AG04450 (cell line): ENCODE results near the gene DGCR2. TPM values are rescaled to one million over a fixed set of nuclear protein-coding genes. Genes with fewer than 3 reads are reported as not detected.

ENCODE experiments used
- CTCF ChIA-PET: fragments of 300-600, 350-600 bp; formaldehyde crosslinking; extraction: SDS; loops from one replicate; lab custom pipeline; 2022; ENCODE audit warnings: antibody characterized with exemption, inconsistent platforms; lab: Charles Lee
- POLR2A ChIA-PET: fragments of 350-600 bp; formaldehyde crosslinking; extraction: SDS; loops from one replicate; lab custom pipeline; 2021; ENCODE audit warnings: antibody characterized with exemption, inconsistent platforms; lab: Yijun Ruan, JAX
- DNase-seq: peaks from one replicate; pipeline ENCODE4 v3.0.0-alpha.2; 2011; ENCODE audit warnings: low read depth, low spot score
- H3K27ac ChIP-seq: one replicate; pipeline ENCODE4 v1.5.1; 2012; ENCODE audit warnings: low read depth, low read length, control low read depth
- H3K27me3 ChIP-seq: one replicate; pipeline ENCODE4 v1.6.0; 2012; ENCODE audit warnings: low read length; ENCODE audit not compliant: control insufficient read depth, insufficient read depth
- H3K4me3 ChIP-seq: 2 replicates; pipeline ENCODE4 v1.5.1; 2011; ENCODE audit warnings: mild to moderate bottlenecking, low read depth, low read length, control low read depth
- H3K9me3 ChIP-seq: 2 replicates; pipeline ENCODE4 v1.5.1; 2012; ENCODE audit warnings: low read length; ENCODE audit not compliant: control insufficient read depth, insufficient read depth
- polyA plus RNA-seq: library from polyadenylated mRNA; depleted of rRNA; stranded (reverse); fragments of >200 nt; gene quantifications from 2 replicates; pipeline ENCODE4 v1.2.3, GENCODE V29; 2011
- TF ChIP-seq, protein P1 (sequence below): IDR thresholded peaks from 2 replicates; pipeline ENCODE4 v1.5.1; 2011; ENCODE audit warnings: low read depth, low read length, control low read depth, inconsistent platforms

The DGCR2 gene
- polyA plus RNA-seq, 1 experiment, result 23.0 TPM

DNA sequence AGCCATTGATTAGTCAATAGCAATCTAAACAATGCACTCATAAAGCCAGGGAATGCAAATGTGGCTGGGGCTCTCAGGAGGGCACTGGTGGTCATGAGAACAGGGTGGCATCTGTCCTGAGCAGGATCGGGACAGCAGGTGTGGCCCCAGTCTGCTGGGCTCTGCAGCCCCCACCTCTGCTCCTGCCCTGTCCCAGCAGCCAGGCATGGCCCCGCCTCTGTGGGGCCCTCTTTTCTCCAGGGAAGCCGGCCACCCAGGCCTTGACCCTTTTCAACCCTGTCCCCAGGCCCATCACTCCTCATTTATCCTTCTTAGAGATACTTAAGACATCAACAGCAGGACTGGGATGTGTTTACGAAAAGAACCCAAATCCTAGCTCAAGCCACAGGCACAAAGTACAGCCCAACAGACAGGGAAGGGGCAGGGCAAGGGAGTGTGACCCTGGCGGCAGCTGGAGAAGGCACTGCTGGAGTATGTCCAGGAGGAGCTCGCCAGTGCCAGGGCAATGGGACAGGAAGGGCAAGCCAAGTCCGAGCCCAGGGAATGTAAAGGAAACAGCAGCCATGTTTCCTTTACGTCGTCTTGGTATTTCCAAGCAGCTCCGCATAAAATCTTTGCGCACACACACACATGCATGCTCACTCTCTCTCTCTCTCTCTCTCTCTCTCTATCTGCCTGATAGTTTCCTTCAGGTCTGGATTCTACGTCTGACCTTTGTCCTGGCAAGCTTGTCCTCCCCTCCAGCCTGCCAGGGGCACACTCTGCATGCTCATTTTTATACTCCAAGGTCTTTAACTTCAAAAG, 59.9 kb downstream of the DGCR2 start:
- TF ChIP-seq, protein P1, sequence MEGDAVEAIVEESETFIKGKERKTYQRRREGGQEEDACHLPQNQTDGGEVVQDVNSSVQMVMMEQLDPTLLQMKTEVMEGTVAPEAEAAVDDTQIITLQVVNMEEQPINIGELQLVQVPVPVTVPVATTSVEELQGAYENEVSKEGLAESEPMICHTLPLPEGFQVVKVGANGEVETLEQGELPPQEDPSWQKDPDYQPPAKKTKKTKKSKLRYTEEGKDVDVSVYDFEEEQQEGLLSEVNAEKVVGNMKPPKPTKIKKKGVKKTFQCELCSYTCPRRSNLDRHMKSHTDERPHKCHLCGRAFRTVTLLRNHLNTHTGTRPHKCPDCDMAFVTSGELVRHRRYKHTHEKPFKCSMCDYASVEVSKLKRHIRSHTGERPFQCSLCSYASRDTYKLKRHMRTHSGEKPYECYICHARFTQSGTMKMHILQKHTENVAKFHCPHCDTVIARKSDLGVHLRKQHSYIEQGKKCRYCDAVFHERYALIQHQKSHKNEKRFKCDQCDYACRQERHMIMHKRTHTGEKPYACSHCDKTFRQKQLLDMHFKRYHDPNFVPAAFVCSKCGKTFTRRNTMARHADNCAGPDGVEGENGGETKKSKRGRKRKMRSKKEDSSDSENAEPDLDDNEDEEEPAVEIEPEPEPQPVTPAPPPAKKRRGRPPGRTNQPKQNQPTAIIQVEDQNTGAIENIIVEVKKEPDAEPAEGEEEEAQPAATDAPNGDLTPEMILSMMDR, result no peak
- ChIA-PET POLR2A (no interaction called here), CTCF (no interaction called here)
- no peak overlapping the region for H3K4me3 ChIP-seq
- H3K9me3 ChIP-seq, result no peaks in the 10 kb centered on the region; the same call in 1 of the 2 replicates
- no peaks in the 10 kb centered on the region for H3K27me3 ChIP-seq
- DNase-seq, result no peak
- H3K27ac ChIP-seq, result no peak overlapping the region

DNA sequence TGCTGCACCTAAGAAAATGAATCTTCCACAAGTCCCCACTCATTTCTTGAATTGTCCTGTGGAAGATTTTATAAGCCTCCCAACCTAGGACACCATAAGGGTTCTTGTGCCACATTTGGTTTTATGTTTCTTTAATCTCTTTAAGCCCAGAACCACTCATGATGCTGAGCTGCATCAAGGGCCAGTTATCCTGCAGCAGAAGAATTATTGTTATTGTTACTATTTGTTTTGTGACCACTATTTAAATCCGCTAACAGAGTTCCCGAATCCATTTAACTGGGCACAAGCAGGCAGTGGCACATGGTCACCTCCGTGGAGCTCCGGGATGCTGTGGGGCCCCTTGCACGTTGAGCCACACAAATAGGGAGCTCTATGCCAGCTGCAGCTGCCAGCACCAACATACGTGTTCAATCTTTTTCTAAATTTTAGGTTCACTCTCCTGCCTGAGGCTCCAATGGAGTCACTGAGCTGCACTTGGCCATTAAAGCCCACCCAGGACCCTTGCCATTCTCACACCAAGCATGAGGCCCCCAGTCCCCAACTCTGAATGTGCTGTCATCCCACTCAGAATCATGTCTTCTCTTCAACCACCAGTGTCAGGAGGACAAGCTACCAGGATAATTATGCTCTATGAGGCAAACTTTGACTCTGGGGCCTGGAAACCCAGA, 60.6 kb downstream of the DGCR2 start:
- no peaks in the 10 kb centered on the region; the same call in 1 of the 2 replicates for H3K9me3 ChIP-seq
- H3K27me3 ChIP-seq, result no peaks in the 10 kb centered on the region
- DNase-seq, result no peak
- H3K4me3 ChIP-seq, result no peak overlapping the region
- H3K27ac ChIP-seq, result no peak overlapping the region
- TF ChIP-seq, protein P1, result no peak
- ChIA-PET POLR2A (no interaction called here), CTCF (no interaction called here)

DNA sequence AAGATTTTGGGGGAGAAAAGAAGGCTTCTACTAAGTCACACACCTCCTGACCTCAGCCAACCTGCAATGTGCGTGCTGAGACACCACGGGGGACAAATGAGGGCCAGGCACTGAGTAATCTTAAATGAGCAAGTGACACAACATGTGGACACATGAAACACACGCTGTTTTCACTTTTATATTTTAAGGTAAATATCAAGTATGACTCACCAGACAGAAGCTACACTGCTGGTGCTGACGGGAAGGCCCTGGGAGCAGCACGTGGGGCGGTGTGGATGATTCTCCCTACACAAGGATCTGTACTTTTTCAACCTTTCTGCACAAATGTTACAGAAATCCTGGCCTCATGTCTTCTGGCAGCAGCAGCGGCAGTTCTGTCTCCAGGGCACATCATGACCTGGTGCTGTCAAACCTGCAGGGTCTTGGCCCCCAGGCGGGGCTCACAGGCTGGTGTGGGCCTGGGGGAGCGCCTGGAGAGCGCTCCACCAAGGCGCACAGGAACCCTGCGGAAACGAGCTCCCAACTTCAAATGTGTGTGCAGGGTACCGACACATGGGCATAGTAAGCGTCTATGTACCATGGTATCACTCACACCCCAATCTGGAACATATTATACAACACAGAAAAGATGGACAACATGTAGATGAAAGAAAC, 61.7 kb downstream of the DGCR2 start:
- no peaks in the 10 kb centered on the region for H3K27me3 ChIP-seq
- peak; percentile 20 for DNase-seq
- peak overlapping the region; percentile 47 for H3K27ac ChIP-seq
- CTCF ChIA-PET, result no interaction called here
- POLR2A ChIA-PET, result no interaction called here
- no peaks in the 10 kb centered on the region; the same call in 1 of the 2 replicates for H3K9me3 ChIP-seq
- TF ChIP-seq, protein P1, result no peak
- no peak overlapping the region for H3K4me3 ChIP-seq

DNA sequence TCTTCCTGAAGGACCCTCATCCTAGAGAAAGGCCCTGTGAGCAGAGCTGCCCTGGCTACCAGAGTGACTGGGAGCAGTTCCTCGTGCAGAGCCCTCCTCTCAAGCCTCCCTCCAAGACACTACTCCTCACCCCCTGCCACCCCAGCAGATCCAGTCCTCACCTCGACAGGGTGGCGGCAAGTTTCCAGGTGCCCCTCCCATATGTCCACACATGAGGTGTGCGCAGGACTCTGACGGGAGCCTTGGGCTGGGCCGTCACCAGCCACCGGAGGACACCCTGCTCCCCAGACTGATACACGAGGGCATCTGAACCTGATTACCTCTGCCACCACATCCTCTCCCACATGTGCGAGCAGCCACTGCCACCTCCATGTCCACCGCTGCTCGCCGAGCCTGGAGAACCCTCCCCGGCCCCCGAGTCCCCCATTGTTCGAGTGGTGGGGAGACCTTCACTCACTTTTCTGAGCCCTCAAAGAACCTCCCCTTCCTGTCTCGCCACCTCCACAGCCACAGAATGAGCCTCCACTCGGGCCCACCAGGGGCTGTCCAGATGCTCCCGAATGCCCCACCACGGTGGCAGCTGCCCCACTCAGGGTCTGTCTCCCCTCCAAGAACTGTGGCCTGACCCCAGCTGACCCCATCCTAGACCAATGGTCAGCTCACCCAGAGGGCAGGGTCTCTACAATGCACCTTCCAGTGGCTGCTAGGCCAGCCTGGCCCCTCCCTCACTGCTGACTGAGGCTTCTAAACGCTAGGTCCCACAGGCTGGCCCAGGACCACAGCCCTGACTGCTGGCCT, 62.5 kb downstream of the DGCR2 start:
- no peaks in the 10 kb centered on the region for H3K27me3 ChIP-seq
- H3K4me3 ChIP-seq, result no peak overlapping the region
- no peak for DNase-seq
- H3K27ac ChIP-seq, result peak overlapping the region; percentile 47
- TF ChIP-seq, protein P1, result no peak
- H3K9me3 ChIP-seq, result no peaks in the 10 kb centered on the region; the same call in 1 of the 2 replicates
- POLR2A ChIA-PET, result no interaction called here
- CTCF ChIA-PET, result no interaction called here
